Psoas muscle (tissue), 8 donors: ENCODE results near the gene PMEPA1. TPM values are rescaled to one million over a fixed set of nuclear protein-coding genes. Genes with fewer than 3 reads are reported as not detected.

ENCODE experiments used
- ATAC-seq, 4 donors: fragments of 200-7000 bp; cut with Tn5 transposase; one replicate each; pipeline ENCODE4 v1.9.1; 2020; ENCODE audit warnings: moderate library complexity in 3 of 4, mild to moderate bottlenecking in 2 of 4
- DNase-seq, 2 donors: peaks; one replicate each; pipeline ENCODE4 v3.0.0-alpha.2; 2020
- H3K27ac ChIP-seq: fragments of 200-600 bp; one replicate; pipeline ENCODE4 v1.8.0; 2022
- H3K27me3 ChIP-seq, 3 donors: fragments of 200-600 bp in 1 of 3; one replicate each; pipeline versions ENCODE4 v1.6.1 to v1.8.0; 2013 to 2022; ENCODE audit warnings: low read length in 2 of 3, mild to moderate bottlenecking in 2 of 3, moderate library complexity in 1 of 3; ENCODE audit not compliant: insufficient read depth in 3 of 3
- H3K36me3 ChIP-seq, 2 donors: fragments of 200-600 bp in 1 of 2; one replicate each; pipeline versions ENCODE4 v1.6.1 to v1.8.0; 2013 to 2022; ENCODE audit warnings: low read depth in 1 of 2, mild to moderate bottlenecking in 1 of 2, moderate library complexity in 1 of 2; ENCODE audit not compliant: insufficient read depth in 1 of 2
- H3K4me1 ChIP-seq: fragments of 200-600 bp; one replicate; pipeline ENCODE4 v1.8.0; 2022
- H3K4me3 ChIP-seq: fragments of 200-600 bp; one replicate; pipeline ENCODE4 v1.8.0; 2022; ENCODE audit warnings: mild to moderate bottlenecking
- H3K9me3 ChIP-seq: fragments of 200-600 bp; one replicate; pipeline ENCODE4 v1.8.0; 2022
- WGBS, 3 donors: extraction: QIAGEN DNeasy Blood & Tissue Kit; methylation state at CpG; one replicate each; pipeline versions ENCODE4 v1.1.6 to v1.1.7; 2013; 5-methylcytosine and 5-hydroxymethylcytosine counted together
- intact Hi-C, 2 donors: fragments of 100-400 bp; cut with DNase I; formaldehyde crosslinking; loops; one replicate each; pipeline versions ENCODE4 v1.11.0 to v1.14.2; 2022
- polyA plus RNA-seq, 3 donors: library from polyadenylated mRNA; stranded (reverse); fragments of 200-250 nt; gene quantifications; one replicate each; pipeline ENCODE4 v1.2.3, GENCODE V29; 2013
- total RNA-seq, 4 donors: library from RNA; stranded (reverse); fragmentation: NEBNext Ultra II Directional in 2 of 4; extraction: Animal tissue kit (Norgen Biotek cat#: 25700) in 2 of 4; gene quantifications; one replicate each; pipeline versions ENCODE4 v1.2.1 to v1.2.4, GENCODE V29; 2021 to 2023
- TF ChIP-seq, protein P1 (sequence below): fragments of 200-600 bp; IDR thresholded peaks from one replicate; pipeline ENCODE4 v1.8.0; 2022; ENCODE audit warnings: antibody characterized with exemption
- donor health status: healthy with polysubstance abuse.
- donor health status: DM: no; HTN: no; CAD: no; lungs with moderate emphysema.
- donor health status: Bipolar disorder and iron deficiency.
- donor health status: healthy.
- donor health status: DM: yes; HTN: yes; CAD: no.
- donor health status: DM: no; HTN: no; CAD: no.
- donor health status: DM: no; HTN: no; CAD: no.
- donor health status: DM: yes; HTN: yes; CAD: no.

PMEPA1 gene
- total and polyA plus RNA-seq, 7 donors = 8.9 to 34.0 (median 17.1) TPM

DNA sequence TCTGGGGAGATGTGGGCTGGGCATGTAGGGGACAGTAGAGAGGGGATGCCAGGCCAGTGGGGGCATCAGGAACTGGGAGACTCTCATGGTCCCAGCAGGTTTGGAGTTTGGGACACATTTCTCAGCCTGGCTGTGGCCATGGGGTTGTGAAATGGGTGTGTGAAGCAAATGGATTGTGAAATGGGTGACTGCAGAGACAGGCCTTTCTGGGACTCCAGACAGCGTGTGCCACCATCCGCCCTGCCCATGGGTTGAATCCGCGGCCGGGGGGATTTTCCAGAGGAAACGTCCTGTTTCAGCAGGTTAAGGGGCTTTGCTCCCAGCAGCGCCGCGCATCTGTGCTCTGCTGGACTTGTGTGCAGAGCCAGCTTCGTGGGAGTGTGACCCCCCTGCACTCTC lies 3.7 kb upstream of the PMEPA1 start:
- DNase-seq = peak; percentile 59 to 75
- intact Hi-C loops = no loop called here

DNA sequence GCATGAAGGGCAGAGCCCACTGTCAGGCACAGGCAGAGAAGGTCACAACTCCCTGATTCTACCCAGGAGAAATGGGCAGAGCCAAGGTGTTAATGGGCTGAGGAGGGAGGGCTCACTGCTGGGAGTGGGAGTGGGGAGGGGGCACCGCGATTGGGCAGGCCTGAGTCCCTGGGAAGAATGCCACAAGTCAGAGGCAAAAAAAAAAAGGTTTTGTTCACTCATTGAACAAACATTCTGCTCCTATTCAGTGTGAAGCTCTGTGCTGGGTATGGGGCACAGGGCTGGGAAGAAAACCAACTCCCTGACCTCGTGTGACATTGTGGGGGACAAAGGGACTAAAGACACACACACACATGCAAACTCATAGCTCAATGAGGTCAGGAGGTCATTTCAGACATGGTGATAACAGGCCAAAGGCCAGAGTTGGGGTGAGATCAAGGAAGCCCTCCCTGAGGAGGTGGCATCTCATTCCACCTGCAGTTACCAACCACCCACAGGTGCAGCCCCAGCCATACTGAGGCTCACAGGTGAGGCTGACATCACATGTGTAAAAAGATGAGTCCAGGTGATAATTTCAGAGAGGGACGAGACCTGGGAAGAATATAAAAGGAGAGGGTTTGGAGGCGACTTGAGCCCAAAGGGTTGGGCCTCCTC lies 3.2 kb upstream of the PMEPA1 start:
- H3K4me1 ChIP-seq = peaks cover 73% of the 10 kb centered on the region
- DNase-seq = no peak
- no peaks in the 10 kb centered on the region for H3K9me3 ChIP-seq
- intact Hi-C loops = no loop called here
- H3K4me3 ChIP-seq = no peak overlapping the region
- WGBS, 3 donors = 45 to 50% (median 48%) methylated on average over 5 of the region's 5 CpGs
- ATAC-seq = no peak
- no peaks in the 10 kb centered on the region for H3K27me3 ChIP-seq
- TF ChIP-seq, protein P1, sequence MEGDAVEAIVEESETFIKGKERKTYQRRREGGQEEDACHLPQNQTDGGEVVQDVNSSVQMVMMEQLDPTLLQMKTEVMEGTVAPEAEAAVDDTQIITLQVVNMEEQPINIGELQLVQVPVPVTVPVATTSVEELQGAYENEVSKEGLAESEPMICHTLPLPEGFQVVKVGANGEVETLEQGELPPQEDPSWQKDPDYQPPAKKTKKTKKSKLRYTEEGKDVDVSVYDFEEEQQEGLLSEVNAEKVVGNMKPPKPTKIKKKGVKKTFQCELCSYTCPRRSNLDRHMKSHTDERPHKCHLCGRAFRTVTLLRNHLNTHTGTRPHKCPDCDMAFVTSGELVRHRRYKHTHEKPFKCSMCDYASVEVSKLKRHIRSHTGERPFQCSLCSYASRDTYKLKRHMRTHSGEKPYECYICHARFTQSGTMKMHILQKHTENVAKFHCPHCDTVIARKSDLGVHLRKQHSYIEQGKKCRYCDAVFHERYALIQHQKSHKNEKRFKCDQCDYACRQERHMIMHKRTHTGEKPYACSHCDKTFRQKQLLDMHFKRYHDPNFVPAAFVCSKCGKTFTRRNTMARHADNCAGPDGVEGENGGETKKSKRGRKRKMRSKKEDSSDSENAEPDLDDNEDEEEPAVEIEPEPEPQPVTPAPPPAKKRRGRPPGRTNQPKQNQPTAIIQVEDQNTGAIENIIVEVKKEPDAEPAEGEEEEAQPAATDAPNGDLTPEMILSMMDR = no peak
- no peaks in the 10 kb centered on the region for H3K36me3 ChIP-seq
- H3K27ac ChIP-seq = peak overlapping the region; percentile 83

More for the DNA sequence above, 3.7 kb upstream of the PMEPA1 start:
- peak overlapping the region; percentile 83 for H3K27ac ChIP-seq
- peak in 3 of 4 donors; percentile 21 to 47 (median 44) for ATAC-seq
- no peaks in the 10 kb centered on the region for H3K9me3 ChIP-seq
- no peaks in the 10 kb centered on the region for H3K27me3 ChIP-seq
- TF ChIP-seq, protein P1 = no peak
- peaks cover 73% of the 10 kb centered on the region for H3K4me1 ChIP-seq
- no peaks in the 10 kb centered on the region for H3K36me3 ChIP-seq
- H3K4me3 ChIP-seq = no peak overlapping the region
- 46 to 68% (median 51%) methylated on average over 10 of the region's 10 CpGs for WGBS, 3 donors

DNA sequence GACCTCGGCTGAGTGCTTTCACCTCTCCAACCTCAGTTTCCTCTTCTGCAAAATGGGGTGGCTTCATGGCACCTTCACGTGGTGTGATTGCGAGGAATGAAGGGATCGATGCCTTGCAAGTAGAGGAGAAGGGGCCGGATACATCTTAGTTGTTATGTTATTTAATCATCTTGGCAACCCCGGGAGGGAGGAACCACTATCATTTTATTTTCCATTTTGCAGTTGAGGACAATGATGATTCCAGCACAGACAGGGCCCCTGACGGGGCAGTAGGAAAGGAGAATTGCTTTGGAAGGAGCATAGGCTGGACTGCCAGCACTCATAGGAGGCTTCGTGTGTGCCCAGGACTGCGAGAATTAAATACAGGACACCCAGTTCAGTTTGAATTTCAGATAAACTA lies 2.5 kb upstream of the PMEPA1 start:
- intact Hi-C loops = no loop called here
- TF ChIP-seq, protein P1 = no peak
- WGBS, 3 donors = 41 to 71% (median 54%) methylated on average over 9 of the region's 9 CpGs
- no peak overlapping the region for H3K4me3 ChIP-seq
- no peaks in the 10 kb centered on the region for H3K27me3 ChIP-seq
- H3K4me1 ChIP-seq = peaks cover 69% of the 10 kb centered on the region
- H3K9me3 ChIP-seq = no peaks in the 10 kb centered on the region
- no peaks in the 10 kb centered on the region for H3K36me3 ChIP-seq
- ATAC-seq (no peak), DNase-seq (no peak)
- H3K27ac ChIP-seq = peak overlapping the region; percentile 83

DNA sequence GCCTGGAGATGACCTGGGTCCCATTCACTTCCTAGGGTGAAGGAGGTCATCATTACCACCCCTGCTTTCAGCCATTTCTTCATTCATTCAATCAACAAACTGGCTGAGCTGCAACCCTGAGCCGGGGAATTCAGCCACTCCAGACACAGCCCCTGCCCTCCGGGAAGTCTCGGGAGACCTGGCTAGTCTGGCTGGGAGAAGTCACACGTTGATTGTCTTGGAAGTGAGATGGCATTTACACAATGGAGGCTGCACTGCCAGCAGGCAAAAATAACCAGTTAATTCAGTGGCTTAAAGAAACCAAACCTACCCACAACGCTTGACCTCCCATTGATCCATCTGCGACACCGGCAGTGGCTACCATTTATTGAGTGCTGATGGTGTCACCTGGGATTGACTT lies 2.0 kb upstream of the PMEPA1 start:
- TF ChIP-seq, protein P1 = no peak
- intact Hi-C loops = no loop called here
- H3K4me1 ChIP-seq = peaks cover 66% of the 10 kb centered on the region
- no peak overlapping the region for H3K4me3 ChIP-seq
- ATAC-seq = no peak
- no peaks in the 10 kb centered on the region for H3K36me3 ChIP-seq
- peak overlapping the region; percentile 83 for H3K27ac ChIP-seq
- WGBS, 3 donors = 40 to 53% (median 41%) methylated on average over 7 of the region's 7 CpGs
- no peak for DNase-seq
- H3K27me3 ChIP-seq = no peaks in the 10 kb centered on the region
- H3K9me3 ChIP-seq = no peaks in the 10 kb centered on the region

DNA sequence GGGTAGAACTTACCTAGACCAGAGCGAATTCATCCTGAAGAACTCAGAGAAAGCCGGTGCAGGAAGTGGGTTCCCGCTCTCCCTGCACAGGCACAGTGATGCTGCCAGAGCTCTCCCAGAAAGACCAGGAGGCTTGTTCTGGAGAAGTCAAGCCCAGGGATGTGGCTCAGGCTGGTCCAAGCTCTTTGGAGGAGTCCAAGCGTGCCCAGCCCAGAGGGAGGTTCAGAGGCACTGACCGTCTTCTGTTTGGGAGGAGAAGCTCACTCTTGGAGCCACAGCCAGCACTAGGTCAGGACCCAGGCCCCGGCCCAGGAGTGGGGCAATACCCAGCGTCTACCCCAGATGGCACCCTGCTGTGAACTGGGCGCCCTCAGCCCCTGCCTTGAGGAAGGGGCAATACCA lies 1.5 kb upstream of the PMEPA1 start:
- intact Hi-C loops = no loop called here
- Histone ChIP-seq H3K27ac (peak overlapping the region; percentile 83), H3K4me3 (peak overlapping the region; percentile 69), H3K27me3 (no peaks in the 10 kb centered on the region), H3K9me3 (no peaks in the 10 kb centered on the region), H3K36me3 (no peaks in the 10 kb centered on the region), H3K4me1 (peaks cover 65% of the 10 kb centered on the region)
- WGBS, 3 donors = 64 to 77% (median 65%) methylated on average over 8 of the region's 8 CpGs
- DNase-seq (no peak), ATAC-seq (no peak)
- TF ChIP-seq, protein P1 = no peak
